NCI-H146 (cell line): ENCODE data around the gene MPRIP.
A peak's percentile ranks its signal among the peaks of the same experiment; 100 is the strongest.

Experiments
- DNase-seq: peaks from one replicate; lab custom pipeline; 2025; lab: John Stamatoyannopoulos, UW

MPRIP gene

GRCh38 chr17:17051380-17051779, 9.1 kb downstream of the MPRIP start:
- no peak for DNase-seq

GRCh38 chr17:17051791-17052461, 9.7 kb downstream of the MPRIP start:
- DNase-seq = peak; percentile 68

- no peak for DNase-seq
These were observed 10.4 kb downstream of the MPRIP start for GRCh38 chr17:17052462-17053221.

GRCh38 chr17:17053446-17054379, 11.5 kb downstream of the MPRIP start:
- no peak for DNase-seq

- no peak for DNase-seq
These were observed 12.4 kb downstream of the MPRIP start for GRCh38 chr17:17054636-17055035.

- DNase-seq = peak; percentile 89
These were observed 13.3 kb downstream of the MPRIP start for GRCh38 chr17:17055286-17056155.

GRCh38 chr17:17056156-17056539, 13.9 kb downstream of the MPRIP start:
- no peak for DNase-seq

- DNase-seq = no peak
These were observed 14.8 kb downstream of the MPRIP start for GRCh38 chr17:17057057-17057551.

GRCh38 chr17:17058304-17058703, 16.0 kb downstream of the MPRIP start:
- DNase-seq = no peak

- no peak for DNase-seq
These were observed 17.1 kb downstream of the MPRIP start for GRCh38 chr17:17059301-17059890.

- no peak for DNase-seq
These were observed 18.0 kb downstream of the MPRIP start for GRCh38 chr17:17060001-17060922.

- DNase-seq = no peak
These were observed 18.7 kb downstream of the MPRIP start for GRCh38 chr17:17060930-17061329.

GRCh38 chr17:17061516-17061915, 19.3 kb downstream of the MPRIP start:
- no peak for DNase-seq

- no peak for DNase-seq
These were observed 20.1 kb downstream of the MPRIP start for GRCh38 chr17:17062356-17062755.

- no peak for DNase-seq
These were observed 20.6 kb downstream of the MPRIP start for GRCh38 chr17:17062866-17063265.

- DNase-seq = no peak
These were observed 21.4 kb downstream of the MPRIP start for GRCh38 chr17:17063546-17064122.

GRCh38 chr17:17064322-17064721, 22.1 kb downstream of the MPRIP start:
- no peak for DNase-seq

- no peak for DNase-seq
These were observed 23.8 kb downstream of the MPRIP start for GRCh38 chr17:17066021-17066420.

- no peak for DNase-seq
These were observed 25.0 kb downstream of the MPRIP start for GRCh38 chr17:17067257-17067656.
